Central memory CD4-positive, alpha-beta T cell (primary cell): ENCODE data around the gene UBE4B.

Experiments
- DNase-seq: peaks from one replicate; pipeline ENCODE4 v3.0.0; 2022

UBE4B gene

GRCh38 chr1:10121688-10122087 is 88.9 kb downstream of the UBE4B start:
- no peak for DNase-seq

GRCh38 chr1:10122926-10123325 is 90.2 kb downstream of the UBE4B start:
- no peak for DNase-seq

DNA sequence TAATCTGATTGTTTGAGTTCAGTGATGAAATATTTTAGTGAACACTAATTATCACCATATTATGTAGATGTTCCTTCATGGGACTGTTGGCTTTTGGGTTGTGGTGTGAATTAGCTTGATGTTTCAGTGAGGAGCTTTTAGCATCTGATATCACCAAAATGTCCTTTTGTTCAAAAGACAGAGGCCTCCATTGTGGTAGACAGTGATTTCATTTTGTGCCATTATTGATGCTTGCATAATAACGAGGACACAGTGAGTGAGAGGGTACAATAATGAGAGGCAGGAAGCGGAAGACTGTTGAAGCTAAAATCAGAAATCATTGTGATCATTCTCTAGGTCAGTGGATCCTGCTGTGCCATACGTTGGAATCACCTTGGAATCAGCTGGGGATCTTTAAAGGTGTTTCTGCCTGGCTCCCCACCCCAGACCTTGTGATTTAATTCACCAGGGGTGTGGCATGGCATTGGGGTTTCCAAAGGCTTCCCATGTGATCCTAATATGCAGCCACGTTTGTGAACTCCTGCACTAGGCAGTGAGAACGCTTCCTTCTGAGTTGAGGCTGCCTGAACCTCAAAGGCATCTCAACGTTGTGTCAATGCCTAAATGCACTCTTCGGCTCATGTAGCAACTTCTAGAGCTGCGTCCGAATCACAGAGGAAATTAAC is 95.5 kb downstream of the UBE4B start:
- DNase-seq, result no peak

- no peak for DNase-seq
Observed at GRCh38 chr1:10132316-10132715, 99.6 kb downstream of the UBE4B start.

GRCh38 chr1:10132852-10133251 is 100.1 kb downstream of the UBE4B start:
- no peak for DNase-seq

DNA sequence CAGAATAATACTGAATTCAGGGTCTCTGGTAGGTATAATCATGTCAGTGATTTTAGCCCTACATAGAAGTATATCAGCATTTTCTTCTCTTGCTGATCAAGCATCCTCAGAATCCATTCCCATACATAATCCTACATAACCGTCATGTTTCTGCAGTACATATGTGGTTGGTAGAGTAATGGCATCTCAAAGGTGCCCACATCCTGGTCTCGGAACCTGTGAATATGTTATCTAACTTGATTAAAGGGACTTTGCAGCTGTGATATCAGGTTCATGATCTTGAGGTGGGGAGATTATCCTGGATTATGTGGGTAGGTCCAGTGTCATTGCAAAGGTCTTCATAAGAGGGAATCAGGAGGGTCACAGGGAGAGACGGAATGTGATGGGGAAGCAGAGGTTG is 108.2 kb downstream of the UBE4B start:
- no peak for DNase-seq

- no peak for DNase-seq
Observed at GRCh38 chr1:10143961-10144485, 111.3 kb downstream of the UBE4B start.

DNA sequence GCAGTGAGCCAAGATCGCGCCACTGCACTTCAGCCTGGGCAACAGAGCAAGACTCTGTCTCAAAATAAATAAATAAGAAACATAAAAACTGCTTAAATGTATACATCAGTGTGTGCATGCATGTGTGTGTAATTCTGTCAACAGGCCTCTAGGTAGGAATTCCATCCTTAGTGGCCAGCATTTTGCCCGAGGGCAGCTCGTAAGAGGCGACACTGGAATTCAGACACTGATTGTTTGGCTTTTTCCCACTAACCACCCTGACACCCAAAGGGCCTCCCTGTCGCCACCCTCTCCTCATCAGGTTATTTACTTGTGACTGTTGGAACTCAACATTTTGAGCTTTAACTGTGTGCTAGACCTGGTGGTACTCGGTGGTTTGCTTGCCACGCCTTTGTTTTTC is 113.6 kb downstream of the UBE4B start:
- no peak for DNase-seq

DNA sequence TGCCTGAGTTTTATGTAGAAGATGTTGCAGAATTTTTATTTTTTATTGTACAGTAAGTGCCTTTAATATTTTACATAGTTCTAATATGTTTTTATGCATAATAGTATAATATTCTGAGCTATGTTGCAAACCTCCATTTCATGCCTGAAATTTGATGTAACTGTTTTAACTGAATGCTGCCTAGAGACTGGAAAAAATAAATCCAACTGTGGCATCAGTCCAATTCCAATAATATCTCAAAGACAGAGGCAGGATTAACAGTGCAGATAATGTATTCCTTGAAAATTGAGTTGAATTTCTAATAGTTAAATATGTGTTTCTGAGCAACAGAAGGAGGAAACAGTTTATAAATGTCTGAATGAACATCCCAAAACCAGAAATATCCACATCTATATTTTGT is 116.5 kb downstream of the UBE4B start:
- no peak for DNase-seq

DNA sequence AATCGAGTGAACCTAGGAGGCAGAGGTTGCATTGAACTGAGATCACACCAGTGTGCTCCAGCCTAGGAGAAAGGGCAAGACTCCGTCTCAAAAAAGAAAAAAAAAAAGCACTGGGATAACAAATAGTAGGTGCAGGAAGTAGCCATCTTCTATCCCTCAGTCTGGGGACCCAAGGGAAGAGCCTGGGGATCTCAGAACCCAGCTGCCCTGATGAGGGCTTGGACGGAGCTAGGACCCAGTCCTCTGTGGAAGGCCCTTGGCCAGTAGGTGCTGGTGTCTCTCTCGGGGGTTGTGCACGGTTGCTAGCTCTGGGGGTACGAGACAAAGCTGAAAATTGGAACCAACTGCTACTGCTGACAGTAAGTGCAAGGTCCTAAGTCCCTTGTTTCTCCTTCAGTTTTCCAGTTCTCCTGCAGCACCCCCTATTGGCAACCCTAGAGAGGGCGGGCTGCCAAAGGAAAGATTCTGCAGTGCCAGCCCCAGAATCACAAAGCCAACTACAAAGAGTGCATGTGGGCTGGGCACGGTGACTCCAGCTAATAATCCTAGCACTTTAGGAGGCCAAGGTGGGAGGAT is 120.0 kb downstream of the UBE4B start:
- no peak for DNase-seq

DNA sequence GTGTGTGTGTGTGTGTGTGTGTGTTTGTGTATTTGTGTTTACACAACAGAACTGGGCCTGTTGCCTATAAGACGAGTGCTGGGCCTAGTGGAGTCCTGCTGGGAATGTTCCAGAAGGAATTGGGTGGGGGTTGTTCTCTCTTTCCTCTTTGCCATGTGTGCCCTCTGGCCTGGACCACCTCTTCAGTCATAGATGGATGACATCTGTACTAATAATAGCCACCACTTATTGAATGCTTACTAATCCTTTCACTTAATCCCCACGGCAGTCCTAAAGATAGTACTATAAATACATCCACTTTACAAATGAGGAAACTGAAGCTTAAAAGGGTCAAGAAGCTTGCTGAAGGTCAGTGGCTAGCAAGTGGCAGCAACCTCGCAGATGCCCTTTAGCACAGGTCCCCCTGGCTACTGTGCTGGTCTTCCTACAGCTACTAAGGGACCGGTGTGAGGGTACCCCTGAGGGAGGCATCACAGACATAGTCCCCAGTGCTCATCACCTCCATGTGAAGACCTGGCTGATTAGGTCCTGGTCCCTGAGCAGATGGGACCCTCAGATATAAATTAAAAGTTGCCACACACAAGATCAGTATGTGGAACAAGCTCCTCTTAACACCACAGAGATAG is 122.4 kb downstream of the UBE4B start:
- no peak for DNase-seq

DNA sequence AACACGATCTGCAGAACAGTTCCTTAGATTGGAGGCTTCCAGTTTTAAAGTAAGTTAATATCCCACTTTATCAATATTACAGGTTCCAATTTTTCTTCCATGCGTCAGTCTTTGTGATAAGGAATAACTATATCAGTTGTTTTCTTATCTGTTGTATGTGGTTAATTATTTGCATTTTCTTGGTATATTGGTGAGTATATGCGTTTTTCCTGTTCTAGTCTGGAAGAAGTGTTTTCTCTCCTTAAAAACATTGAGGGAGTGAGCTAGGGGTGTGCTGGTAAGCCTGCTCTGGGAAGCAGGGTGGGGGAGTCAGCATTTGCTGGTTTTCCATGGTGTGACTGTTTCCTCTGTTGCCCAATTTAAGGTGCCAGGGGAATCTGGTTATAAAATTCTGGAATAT is 127.4 kb downstream of the UBE4B start:
- DNase-seq, result no peak

GRCh38 chr1:10160907-10161490 is 128.2 kb downstream of the UBE4B start:
- no peak for DNase-seq

GRCh38 chr1:10161541-10162290 is 129.0 kb downstream of the UBE4B start:
- DNase-seq, result no peak

GRCh38 chr1:10168912-10169514 is 136.3 kb downstream of the UBE4B start:
- DNase-seq, result no peak

DNA sequence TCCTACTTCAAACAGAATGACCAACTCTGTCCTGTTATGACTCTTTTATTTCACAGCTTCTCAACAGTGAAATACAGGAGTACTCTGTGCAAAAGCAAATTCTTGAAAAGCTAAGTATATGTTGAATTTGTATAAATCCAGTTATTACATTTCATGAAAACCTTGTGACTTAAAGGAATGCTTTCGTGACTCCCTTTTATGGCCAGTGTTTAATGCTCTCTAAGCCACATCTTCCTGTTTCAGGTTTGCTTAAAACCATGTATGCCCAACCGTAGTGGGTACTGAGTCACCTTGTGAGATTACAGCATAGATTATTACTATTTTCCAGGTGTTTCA is 137.4 kb downstream of the UBE4B start:
- DNase-seq, result no peak

- DNase-seq, result no peak
Observed at GRCh38 chr1:10171105-10171767, 138.5 kb downstream of the UBE4B start.

DNA sequence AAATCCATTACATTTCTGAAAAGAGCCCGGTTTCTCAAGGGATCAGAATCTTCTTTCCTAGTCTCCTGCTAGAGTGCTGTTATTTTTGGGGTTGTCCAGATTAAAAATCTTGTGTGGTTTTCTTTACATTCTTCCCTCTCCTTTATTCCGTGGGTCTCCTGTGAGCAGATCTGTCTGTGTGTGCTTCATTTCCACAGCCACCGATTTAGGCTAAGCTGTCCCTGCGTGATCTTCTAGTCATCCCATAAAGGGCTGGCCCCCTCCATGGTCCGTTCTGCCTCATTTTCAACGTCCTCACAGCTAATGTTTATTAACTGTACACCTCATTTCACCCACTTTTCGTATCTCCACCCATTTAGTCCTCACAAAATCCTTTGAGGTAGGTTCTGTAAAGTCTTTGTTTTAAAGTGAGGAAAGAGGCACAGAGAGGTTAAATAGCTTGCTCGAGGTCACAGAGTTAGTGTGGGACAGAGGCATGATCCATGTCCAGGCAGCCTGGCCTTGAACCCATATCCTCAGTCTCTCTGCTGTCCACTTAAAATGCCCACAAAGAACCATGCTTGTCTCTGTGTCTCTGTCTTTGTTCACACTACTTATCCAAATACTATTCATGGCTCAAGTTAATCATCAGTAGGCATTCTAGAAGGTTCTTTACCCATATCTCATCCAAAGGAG is 139.4 kb downstream of the UBE4B start:
- DNase-seq, result no peak

- no peak for DNase-seq
Observed at GRCh38 chr1:10173582-10173981, 140.8 kb downstream of the UBE4B start.

GRCh38 chr1:10177876-10178275 is 145.1 kb downstream of the UBE4B start:
- DNase-seq, result no peak

DNA sequence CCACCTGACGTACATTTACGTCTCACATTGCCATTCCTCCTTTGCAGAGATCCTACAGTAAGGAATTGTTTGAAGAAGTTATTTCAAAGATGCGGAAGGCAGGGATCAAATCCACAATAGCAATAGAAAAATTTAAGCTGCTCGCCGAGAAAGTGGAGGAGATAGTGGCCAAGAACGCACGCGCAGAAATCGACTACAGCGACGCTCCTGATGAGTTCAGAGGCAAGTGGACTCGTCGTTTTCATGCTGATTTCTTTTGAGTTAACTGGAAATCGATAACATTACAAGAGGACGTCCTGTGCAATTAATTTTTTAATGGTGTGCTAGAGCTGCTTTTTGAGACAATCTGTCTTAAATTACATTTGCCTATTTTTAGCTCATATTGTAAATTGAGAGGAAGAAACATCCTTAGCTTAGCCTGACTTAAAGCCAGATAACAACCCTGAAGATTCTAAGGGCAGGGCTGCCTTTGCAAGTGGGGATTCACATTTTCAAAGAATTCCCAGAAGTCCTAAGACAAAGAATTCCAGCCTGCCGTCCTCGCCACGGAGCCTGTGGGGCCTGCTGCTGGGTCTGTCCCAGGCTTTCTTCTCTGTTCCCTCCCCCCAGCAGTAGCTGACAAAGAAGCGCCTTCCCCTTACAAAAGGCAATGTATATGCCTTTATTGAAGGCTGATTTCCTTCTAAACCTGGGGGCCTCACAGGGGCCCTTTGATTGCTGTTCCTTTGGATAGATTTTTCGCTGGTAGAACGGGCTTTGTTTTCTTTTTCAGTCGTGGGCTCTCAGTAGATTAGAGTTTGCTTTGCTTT is 146.0 kb downstream of the UBE4B start:
- DNase-seq, result no peak
